ENCODE data around the gene ZBTB17. TPM values are rescaled to one million over a fixed set of nuclear protein-coding genes. Genes with fewer than 3 reads are reported as not detected.
A peak's percentile ranks its signal among the peaks of the same experiment; 100 is the strongest.

ZBTB17 gene
- total RNA-seq, 1 donor from 2014 or later = 63.9 TPM

DNA sequence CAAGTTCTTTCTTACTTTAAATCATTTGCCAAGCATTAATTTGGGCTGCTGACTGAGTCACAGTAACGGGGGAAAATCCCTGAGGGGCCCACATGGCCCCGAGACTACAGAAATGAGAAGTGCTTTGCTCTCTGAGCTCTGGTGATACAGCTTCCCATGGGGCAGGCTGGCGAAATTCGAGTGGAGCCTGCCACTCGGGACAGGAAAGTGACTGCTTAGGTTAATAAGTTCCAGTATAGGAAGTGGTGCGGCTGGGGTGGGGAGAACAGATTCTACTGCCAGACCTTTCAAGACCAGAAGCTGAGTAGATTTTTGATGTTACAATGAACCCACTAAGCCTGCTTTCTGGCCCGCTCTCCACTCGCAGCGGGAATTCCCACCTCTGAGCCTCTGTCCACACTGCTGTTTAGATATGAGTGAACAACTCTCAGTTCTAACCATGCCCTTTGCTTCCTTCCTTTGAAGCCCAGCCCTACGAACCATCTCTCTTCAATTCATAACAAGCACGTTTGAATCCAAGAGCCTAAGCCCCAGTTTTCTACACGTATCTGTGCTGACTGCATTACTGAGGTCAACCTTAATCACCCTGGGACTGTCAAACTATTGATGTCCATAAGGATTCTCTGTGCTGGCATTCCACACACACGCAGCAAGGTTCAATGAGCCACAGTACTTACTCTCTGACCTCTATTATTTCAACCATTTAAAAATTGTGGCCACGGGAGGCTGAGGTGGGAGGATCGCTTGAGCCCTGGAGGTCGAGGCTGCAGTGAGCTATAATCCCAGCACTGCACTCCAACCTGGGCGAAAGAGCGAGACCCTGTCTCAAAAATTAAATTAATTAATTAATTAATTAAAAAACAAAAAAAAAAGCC is 9.6 kb downstream of the ZBTB17 start:
- Mint-ChIP-seq H3K27ac (peak overlapping the region; percentile 100), H3K4me1 (peaks cover 65% of the 10 kb centered on the region), H3K4me3 (peak overlapping the region; percentile 87), H3K36me3 (ENCODE audit: low read depth) (peaks cover 56% of the 10 kb centered on the region), H3K9me3 (peaks cover 3% of the 10 kb centered on the region), H3K27me3 (no peaks in the 10 kb centered on the region)
- intact Hi-C loops (cut with micrococcal nuclease) = loop anchor here (1.0 to 5.0 kb wide), 6 partner anchors 9 to 719 kb away; partner anchors contain the start of genes FHAD1, SPEN and SZRD1
- peak; percentile 89 for DNase-seq

DNA sequence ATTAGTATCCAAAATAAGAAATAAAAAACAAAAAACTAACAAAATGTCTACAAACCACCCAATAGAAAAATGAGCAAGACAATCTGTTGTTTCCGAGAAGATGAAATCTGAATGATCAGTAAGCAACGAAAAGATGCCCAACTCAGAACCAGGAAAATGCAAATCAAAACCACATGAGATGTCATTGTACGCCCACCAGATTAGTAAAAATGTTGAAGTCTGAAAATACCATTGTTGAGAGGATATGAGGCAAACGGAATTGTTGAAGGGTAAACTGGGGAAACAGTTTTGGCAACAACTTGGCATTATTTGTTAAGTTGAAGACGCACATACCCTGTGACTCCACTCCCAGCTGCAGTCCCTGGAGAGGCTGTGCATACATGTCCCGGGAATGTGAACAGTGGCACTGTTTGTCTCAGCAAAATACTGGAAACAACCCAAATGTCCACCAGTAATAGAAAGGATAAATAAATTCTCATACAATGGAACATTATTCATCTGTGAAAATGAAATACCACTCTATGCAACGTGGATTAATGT is 10.6 kb downstream of the ZBTB17 start:
- no peaks in the 10 kb centered on the region for H3K27me3 Mint-ChIP-seq
- H3K4me1 Mint-ChIP-seq = peaks cover 63% of the 10 kb centered on the region
- peak overlapping the region; percentile 100 for H3K27ac Mint-ChIP-seq
- H3K9me3 Mint-ChIP-seq = peaks cover 3% of the 10 kb centered on the region
- intact Hi-C loops (cut with micrococcal nuclease) = loop anchor here (1.0 to 5.0 kb wide), 3 partner anchors 46 to 718 kb away; partner anchors contain the start of genes FHAD1 and SZRD1
- H3K4me3 Mint-ChIP-seq = peak overlapping the region; percentile 87
- DNase-seq = peak; percentile 70
- peaks cover 52% of the 10 kb centered on the region for H3K36me3 Mint-ChIP-seq (ENCODE audit: low read depth)

DNA sequence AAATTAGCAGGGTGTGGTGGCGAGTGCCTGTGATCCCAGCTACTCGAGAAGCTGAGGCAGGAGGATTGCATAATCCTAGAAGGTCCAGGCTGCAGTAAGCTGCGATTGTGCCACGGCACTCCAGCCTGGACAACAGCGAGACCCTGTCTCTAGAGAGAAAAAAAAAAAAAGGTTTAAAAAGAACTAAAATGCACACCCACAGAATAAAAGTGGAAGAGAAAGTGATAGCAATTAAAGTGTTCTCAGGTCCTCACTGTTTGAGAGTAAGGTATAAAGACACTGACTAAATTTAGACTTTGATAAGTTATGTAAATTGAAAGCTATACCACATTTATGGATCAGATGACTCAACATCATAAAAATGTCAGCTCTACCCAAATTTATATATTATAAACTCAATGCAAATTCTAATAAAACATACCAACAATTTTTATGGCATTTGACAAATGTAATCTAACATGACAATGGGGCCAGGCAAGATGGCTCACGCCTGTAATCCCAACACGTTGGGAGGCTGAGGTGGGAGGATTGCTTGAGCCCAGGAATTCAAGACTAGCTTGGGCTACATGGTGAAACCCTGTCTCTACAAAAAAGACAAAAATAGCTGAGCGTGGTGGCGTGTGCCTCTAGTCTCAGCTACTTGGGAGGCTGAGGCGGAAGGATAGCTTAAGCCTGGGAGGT is 11.8 kb downstream of the ZBTB17 start:
- peaks cover 44% of the 10 kb centered on the region for H3K36me3 Mint-ChIP-seq (ENCODE audit: low read depth)
- H3K27ac Mint-ChIP-seq = peak overlapping the region; percentile 100
- H3K9me3 Mint-ChIP-seq = peaks cover 3% of the 10 kb centered on the region
- no peaks in the 10 kb centered on the region for H3K27me3 Mint-ChIP-seq
- intact Hi-C loops (cut with micrococcal nuclease) = no loop called here
- peaks cover 72% of the 10 kb centered on the region for H3K4me1 Mint-ChIP-seq
- peak; percentile 58 for DNase-seq
- H3K4me3 Mint-ChIP-seq = peak overlapping the region; percentile 58

DNA sequence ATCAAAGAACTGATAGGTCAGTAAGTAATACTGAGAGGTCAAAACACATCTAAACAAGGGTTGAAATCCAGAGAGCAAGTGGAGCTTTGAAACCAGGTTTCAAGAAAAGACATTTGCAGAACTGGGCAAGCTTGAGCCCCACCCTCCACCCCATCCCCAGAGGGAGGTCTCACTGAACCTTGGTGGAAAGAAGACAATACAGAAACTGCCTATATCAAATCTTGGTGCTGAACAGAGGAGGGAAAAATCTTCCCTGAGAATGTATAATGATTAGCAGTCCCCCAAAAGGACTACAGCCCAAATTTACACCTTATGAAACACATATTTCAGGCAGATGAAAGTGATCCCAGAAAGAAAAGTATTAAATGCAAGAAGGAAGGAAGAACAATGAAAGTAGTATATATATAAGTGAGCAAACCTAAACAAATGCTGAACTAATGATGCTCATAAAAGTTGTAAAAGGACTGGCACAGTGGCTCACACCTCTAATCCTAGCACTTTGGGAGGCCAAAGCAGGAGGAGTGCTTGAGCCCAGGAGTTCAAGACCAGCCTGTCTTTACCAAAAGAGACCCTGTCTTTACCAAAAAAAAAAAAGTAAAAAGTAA is 12.4 kb downstream of the ZBTB17 start:
- peak overlapping the region; percentile 100 for H3K27ac Mint-ChIP-seq
- H3K36me3 Mint-ChIP-seq (ENCODE audit: low read depth) = peaks cover 40% of the 10 kb centered on the region
- peaks cover 3% of the 10 kb centered on the region for H3K9me3 Mint-ChIP-seq
- H3K27me3 Mint-ChIP-seq = no peaks in the 10 kb centered on the region
- intact Hi-C loops (cut with micrococcal nuclease) = no loop called here
- peak overlapping the region; percentile 58 for H3K4me3 Mint-ChIP-seq
- H3K4me1 Mint-ChIP-seq = peaks cover 76% of the 10 kb centered on the region
- DNase-seq = no peak

DNA sequence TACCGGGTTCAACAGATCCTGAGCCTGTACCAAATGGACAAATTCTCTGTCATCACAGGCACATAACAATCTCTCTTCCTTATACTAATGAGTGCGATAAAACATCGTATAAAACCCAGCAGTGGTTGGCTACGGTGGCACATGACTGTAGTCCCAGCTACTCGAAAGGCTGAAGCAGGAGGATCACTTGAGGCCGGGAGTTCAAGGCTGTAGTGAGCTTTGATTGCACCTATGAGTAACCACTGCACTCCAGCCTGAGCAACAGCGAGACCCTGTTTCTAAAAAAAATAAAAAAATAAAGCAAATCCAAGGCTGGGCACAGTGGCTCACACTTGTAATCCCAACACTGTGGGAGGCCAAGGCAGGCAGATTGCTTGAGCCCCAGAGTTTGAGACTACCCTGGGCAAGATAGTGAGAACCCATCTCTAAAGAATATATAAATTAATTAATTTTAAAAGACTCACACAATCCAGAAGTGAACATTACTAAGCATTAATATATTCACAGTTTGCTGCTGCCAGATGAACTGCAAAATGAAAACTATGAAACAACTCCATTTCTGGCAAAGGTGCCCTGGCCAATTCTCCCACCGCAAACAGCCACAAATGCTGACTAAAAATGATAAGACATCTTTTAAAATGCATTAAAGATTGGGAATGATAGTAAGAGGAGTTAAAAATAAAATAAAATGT is 13.1 kb downstream of the ZBTB17 start:
- Mint-ChIP-seq H3K9me3 (no peaks in the 10 kb centered on the region), H3K4me3 (peak overlapping the region; percentile 58), H3K27ac (peak overlapping the region; percentile 100), H3K36me3 (ENCODE audit: low read depth) (peaks cover 37% of the 10 kb centered on the region), H3K4me1 (peaks cover 76% of the 10 kb centered on the region), H3K27me3 (no peaks in the 10 kb centered on the region)
- intact Hi-C loops (cut with micrococcal nuclease) = no loop called here
- DNase-seq = no peak

DNA sequence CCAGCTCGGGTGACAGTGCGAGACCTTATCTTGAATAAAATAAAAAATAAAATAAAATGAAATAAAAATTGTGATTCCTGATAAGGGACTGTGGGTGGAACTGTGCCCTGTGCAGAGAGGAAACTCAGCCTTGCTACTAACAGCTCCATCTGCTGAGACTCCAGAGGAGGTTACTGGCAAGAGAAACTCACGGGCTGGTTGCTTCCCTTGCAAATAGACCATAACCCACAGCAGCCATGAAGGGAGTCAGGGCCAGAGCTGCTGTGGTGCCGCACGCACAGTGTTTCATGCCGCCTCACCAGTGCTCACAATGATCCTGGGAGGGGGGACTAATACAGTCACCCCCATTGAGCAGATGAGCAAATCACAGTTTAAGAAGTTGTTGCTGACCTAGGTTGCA is 13.7 kb downstream of the ZBTB17 start:
- intact Hi-C loops (cut with micrococcal nuclease) = no loop called here
- Mint-ChIP-seq H3K4me3 (no peak overlapping the region), H3K9me3 (no peaks in the 10 kb centered on the region), H3K27me3 (no peaks in the 10 kb centered on the region), H3K36me3 (ENCODE audit: low read depth) (peaks cover 40% of the 10 kb centered on the region), H3K27ac (peak overlapping the region; percentile 51), H3K4me1 (peaks cover 76% of the 10 kb centered on the region)
- DNase-seq = no peak

DNA sequence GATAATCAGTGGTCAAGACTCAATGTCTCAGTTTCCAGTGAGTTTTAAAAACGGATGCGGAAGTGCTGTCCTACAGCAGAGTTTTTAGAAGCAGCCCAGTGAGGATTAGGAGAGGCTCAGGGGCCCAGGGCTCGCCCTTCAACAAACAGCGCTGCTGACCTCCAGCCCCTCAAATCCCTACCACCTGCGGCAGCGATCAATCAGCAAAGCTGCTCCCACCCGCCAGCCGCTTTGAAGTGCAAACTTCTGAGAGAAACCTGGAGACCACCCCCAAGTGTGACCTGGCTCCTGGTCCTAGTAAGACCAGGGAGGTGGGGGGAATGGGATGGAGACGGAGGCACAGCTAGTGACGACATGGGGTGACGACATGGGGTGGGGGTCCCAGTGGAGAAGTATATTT is 14.4 kb downstream of the ZBTB17 start:
- intact Hi-C loops (cut with micrococcal nuclease) = no loop called here
- Mint-ChIP-seq H3K27me3 (no peaks in the 10 kb centered on the region), H3K4me3 (no peak overlapping the region), H3K4me1 (peaks cover 74% of the 10 kb centered on the region), H3K36me3 (ENCODE audit: low read depth) (peaks cover 40% of the 10 kb centered on the region), H3K27ac (peak overlapping the region; percentile 57), H3K9me3 (no peaks in the 10 kb centered on the region)
- DNase-seq = no peak

DNA sequence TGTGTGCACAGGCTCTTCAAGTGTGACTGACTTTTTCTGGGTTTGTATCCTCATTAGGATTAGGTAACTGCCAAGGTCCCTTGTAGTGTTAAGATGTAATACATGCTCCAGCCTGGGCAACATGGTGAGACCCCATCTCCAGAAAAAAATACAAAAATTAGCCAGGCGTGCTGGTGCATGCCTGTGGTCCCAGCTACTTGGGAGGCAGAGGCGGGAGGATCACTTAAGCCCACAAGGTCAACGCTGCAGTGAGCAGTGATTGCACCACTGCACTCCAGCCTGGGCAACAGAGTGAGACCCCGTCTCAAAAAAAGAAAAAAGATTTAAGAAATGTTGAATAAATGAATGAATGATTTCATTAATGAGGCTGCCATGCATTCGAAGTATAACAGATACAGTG is 15.1 kb downstream of the ZBTB17 start:
- peaks cover 44% of the 10 kb centered on the region for H3K36me3 Mint-ChIP-seq (ENCODE audit: low read depth)
- intact Hi-C loops (cut with micrococcal nuclease) = no loop called here
- no peak for DNase-seq
- peaks cover 74% of the 10 kb centered on the region for H3K4me1 Mint-ChIP-seq
- peak overlapping the region; percentile 62 for H3K27ac Mint-ChIP-seq
- no peaks in the 10 kb centered on the region for H3K27me3 Mint-ChIP-seq
- H3K9me3 Mint-ChIP-seq = no peaks in the 10 kb centered on the region
- no peak overlapping the region for H3K4me3 Mint-ChIP-seq

DNA sequence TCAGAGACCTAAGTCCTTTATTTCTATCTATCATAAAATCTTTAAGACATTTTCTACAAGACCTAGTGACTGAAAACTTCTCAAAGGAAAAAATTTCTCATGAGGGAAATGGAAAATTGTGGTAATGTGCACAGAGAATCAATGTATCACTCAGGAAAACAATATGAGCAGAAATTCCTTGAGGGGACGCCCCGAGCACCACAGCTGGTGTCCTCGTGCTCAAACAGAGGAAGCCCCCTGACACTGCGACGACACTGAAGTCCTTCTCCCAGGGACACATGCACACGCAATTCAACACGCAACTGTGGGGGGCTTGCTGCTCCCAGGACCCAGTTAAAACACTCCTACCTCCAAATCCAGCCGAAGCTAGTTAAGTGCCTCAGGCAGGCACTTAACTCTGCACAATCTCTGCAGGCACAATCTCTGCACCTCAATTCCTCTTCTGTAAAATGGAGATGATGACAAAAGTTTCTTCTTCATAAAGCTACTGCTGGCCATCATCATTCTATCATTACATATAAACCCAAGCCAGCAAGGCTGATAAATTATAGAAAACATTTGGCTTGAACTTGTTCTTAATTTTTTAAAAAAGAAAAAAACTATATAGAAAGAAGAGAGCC is 16.0 kb downstream of the ZBTB17 start:
- intact Hi-C loops (cut with micrococcal nuclease) = loop anchor here (1.0 kb wide), 1 partner anchor 9 kb away; no protein-coding TSS in a partner anchor
- peaks cover 50% of the 10 kb centered on the region for H3K36me3 Mint-ChIP-seq (ENCODE audit: low read depth)
- no peaks in the 10 kb centered on the region for H3K27me3 Mint-ChIP-seq
- peak overlapping the region; percentile 54 for H3K4me3 Mint-ChIP-seq
- no peaks in the 10 kb centered on the region for H3K9me3 Mint-ChIP-seq
- peak overlapping the region; percentile 92 for H3K27ac Mint-ChIP-seq
- DNase-seq = no peak
- H3K4me1 Mint-ChIP-seq = peaks cover 72% of the 10 kb centered on the region

DNA sequence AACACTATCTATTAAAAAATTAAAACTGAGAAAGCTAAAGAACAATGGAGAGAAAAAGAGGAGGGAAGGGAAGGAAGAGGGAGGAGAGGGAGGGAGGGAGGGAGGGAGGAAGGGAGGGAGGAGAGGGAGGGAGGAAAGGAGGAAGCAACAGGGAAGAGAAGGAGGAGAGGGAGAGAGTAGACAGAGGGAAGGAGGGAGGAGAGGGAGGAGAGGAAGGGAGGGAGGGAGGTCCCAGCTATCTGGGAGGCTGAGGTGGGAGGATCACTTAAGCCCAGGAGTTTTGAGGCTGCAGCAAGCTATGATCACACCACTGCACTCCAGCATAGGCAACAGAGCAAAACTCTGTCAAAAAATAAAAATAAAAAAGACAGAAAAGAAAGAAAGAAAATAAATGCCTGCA is 16.5 kb downstream of the ZBTB17 start:
- H3K4me3 Mint-ChIP-seq = peak overlapping the region; percentile 54
- intact Hi-C loops (cut with micrococcal nuclease) = loop anchor here (1.0 kb wide), 1 partner anchor 8 kb away; no protein-coding TSS in a partner anchor
- no peaks in the 10 kb centered on the region for H3K9me3 Mint-ChIP-seq
- peaks cover 51% of the 10 kb centered on the region for H3K36me3 Mint-ChIP-seq (ENCODE audit: low read depth)
- DNase-seq = no peak
- H3K27ac Mint-ChIP-seq = peak overlapping the region; percentile 92
- peaks cover 72% of the 10 kb centered on the region for H3K4me1 Mint-ChIP-seq
- H3K27me3 Mint-ChIP-seq = no peaks in the 10 kb centered on the region

DNA sequence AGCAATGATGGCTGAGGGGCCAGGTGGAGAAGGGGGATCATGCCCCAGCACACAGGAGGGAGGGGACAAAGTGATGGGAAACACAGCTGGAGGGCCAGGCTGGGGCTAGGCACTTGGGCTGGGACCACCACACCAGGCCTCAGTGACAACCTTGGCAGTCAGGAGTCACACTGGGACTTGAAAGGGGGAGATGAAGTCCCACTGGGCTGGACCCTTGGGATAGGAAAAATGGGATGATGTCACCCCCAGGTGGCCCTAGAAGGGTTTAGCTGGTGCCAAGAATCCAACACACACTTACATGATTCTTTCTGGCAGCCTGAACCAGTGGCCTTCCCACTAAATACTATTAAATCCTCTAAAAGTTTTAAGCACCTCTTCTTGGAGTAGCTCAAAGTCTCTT is 17.1 kb downstream of the ZBTB17 start:
- H3K9me3 Mint-ChIP-seq = no peaks in the 10 kb centered on the region
- H3K36me3 Mint-ChIP-seq (ENCODE audit: low read depth) = peaks cover 54% of the 10 kb centered on the region
- no peak for DNase-seq
- peak overlapping the region; percentile 54 for H3K4me3 Mint-ChIP-seq
- intact Hi-C loops (cut with micrococcal nuclease) = loop anchor here (1.0 kb wide), 1 partner anchor 7 kb away; no protein-coding TSS in a partner anchor
- peak overlapping the region; percentile 92 for H3K27ac Mint-ChIP-seq
- peaks cover 74% of the 10 kb centered on the region for H3K4me1 Mint-ChIP-seq
- no peaks in the 10 kb centered on the region for H3K27me3 Mint-ChIP-seq

DNA sequence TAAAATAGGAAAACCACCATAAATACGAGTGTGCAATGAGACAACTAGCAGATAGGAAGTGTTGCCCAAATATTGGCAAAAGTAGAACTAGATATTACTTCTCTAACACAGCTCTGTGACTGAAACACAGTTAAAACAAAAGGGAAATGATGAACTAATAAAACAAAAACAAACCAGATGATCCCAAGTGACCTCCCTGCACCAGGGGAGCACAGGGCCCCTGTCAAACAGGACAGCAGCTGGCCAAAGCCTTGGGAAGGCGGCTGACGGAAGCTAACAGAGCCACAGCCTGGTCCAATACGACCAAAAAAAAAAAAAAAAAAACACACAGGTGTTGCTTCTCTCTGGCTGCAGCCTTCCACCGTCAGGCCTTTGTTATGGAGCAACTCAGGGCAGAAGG is 17.8 kb downstream of the ZBTB17 start:
- Mint-ChIP-seq H3K27ac (peak overlapping the region; percentile 92), H3K4me1 (peaks cover 74% of the 10 kb centered on the region), H3K27me3 (no peaks in the 10 kb centered on the region), H3K9me3 (no peaks in the 10 kb centered on the region), H3K36me3 (ENCODE audit: low read depth) (peaks cover 56% of the 10 kb centered on the region), H3K4me3 (no peak overlapping the region)
- intact Hi-C loops (cut with micrococcal nuclease) = no loop called here
- no peak for DNase-seq
